ENCODE results near the gene MLIP.

The MLIP gene

GRCh38 chr6:54094786-54095185 is 16.5 kb upstream of the MLIP start:
- H3K4me3 ChIP-seq (ENCODE audit: low read length), result no peak overlapping the region
- no peak for DNase-seq (ENCODE audit: low read depth, low spot score)

- no peak overlapping the region for H3K4me3 ChIP-seq (ENCODE audit: low read length)
- DNase-seq (ENCODE audit: low read depth, low spot score), result no peak
Measured at GRCh38 chr6:54095723-54096122, 15.5 kb upstream of the MLIP start.

- no peak for DNase-seq (ENCODE audit: low read depth, low spot score)
- no peak overlapping the region for H3K4me3 ChIP-seq (ENCODE audit: low read length)
Measured at GRCh38 chr6:54096811-54097210, 14.4 kb upstream of the MLIP start.

- H3K4me3 ChIP-seq (ENCODE audit: low read length), result no peak overlapping the region
Measured at GRCh38 chr6:54097753-54098152, 13.5 kb upstream of the MLIP start.

GRCh38 chr6:54098450-54099044 is 12.7 kb upstream of the MLIP start:
- DNase-seq (ENCODE audit: low read depth, low spot score), result no peak
- H3K4me3 ChIP-seq (ENCODE audit: low read length), result no peak overlapping the region

More at GRCh38 chr6:54097753-54098152, 13.5 kb upstream of the MLIP start:
- DNase-seq (ENCODE audit: low read depth, low spot score), result no peak

- DNase-seq (ENCODE audit: low read depth, low spot score), result no peak
- H3K4me3 ChIP-seq (ENCODE audit: low read length), result no peak overlapping the region
Measured at GRCh38 chr6:54099225-54099624, 12.0 kb upstream of the MLIP start.

GRCh38 chr6:54100411-54101006 is 10.7 kb upstream of the MLIP start:
- H3K4me3 ChIP-seq (ENCODE audit: low read length), result no peak overlapping the region
- DNase-seq (ENCODE audit: low read depth, low spot score), result no peak

- H3K4me3 ChIP-seq (ENCODE audit: low read length), result no peak overlapping the region
- no peak for DNase-seq (ENCODE audit: low read depth, low spot score)
Measured at GRCh38 chr6:54102238-54102637, 9.0 kb upstream of the MLIP start.

GRCh38 chr6:54103497-54103896 is 7.7 kb upstream of the MLIP start:
- no peak for DNase-seq (ENCODE audit: low read depth, low spot score)
- no peak overlapping the region for H3K4me3 ChIP-seq (ENCODE audit: low read length)

GRCh38 chr6:54106727-54107126 is 4.5 kb upstream of the MLIP start:
- no peak for DNase-seq (ENCODE audit: low read depth, low spot score)
- no peak overlapping the region for H3K4me3 ChIP-seq (ENCODE audit: low read length)

GRCh38 chr6:54107470-54108090 is 3.7 kb upstream of the MLIP start:
- H3K4me3 ChIP-seq (ENCODE audit: low read length), result no peak overlapping the region
- no peak for DNase-seq (ENCODE audit: low read depth, low spot score)

GRCh38 chr6:54108271-54108670 is 3.0 kb upstream of the MLIP start:
- no peak for DNase-seq (ENCODE audit: low read depth, low spot score)
- H3K4me3 ChIP-seq (ENCODE audit: low read length), result no peak overlapping the region

GRCh38 chr6:54109586-54109985 is 1.7 kb upstream of the MLIP start:
- no peak for DNase-seq (ENCODE audit: low read depth, low spot score)
- H3K4me3 ChIP-seq (ENCODE audit: low read length), result no peak overlapping the region

GRCh38 chr6:54112151-54112650 is 958 bp downstream of the MLIP start:
- no peak for DNase-seq (ENCODE audit: low read depth, low spot score)
- H3K4me3 ChIP-seq (ENCODE audit: low read length), result no peak overlapping the region

GRCh38 chr6:54114991-54115390 is 3.7 kb downstream of the MLIP start:
- no peak overlapping the region for H3K4me3 ChIP-seq (ENCODE audit: low read length)
- DNase-seq (ENCODE audit: low read depth, low spot score), result no peak

GRCh38 chr6:54115966-54116365 is 4.7 kb downstream of the MLIP start:
- no peak overlapping the region for H3K4me3 ChIP-seq (ENCODE audit: low read length)
- DNase-seq (ENCODE audit: low read depth, low spot score), result no peak

- no peak overlapping the region for H3K4me3 ChIP-seq (ENCODE audit: low read length)
- DNase-seq (ENCODE audit: low read depth, low spot score), result no peak
Measured at GRCh38 chr6:54118117-54118516, 6.9 kb downstream of the MLIP start.

- no peak for DNase-seq (ENCODE audit: low read depth, low spot score)
- no peak overlapping the region for H3K4me3 ChIP-seq (ENCODE audit: low read length)
Measured at GRCh38 chr6:54125493-54125892, 14.2 kb downstream of the MLIP start.

- no peak overlapping the region for H3K4me3 ChIP-seq (ENCODE audit: low read length)
- DNase-seq (ENCODE audit: low read depth, low spot score), result no peak
Measured at GRCh38 chr6:54130179-54130578, 18.9 kb downstream of the MLIP start.

- no peak for DNase-seq (ENCODE audit: low read depth, low spot score)
- H3K4me3 ChIP-seq (ENCODE audit: low read length), result no peak overlapping the region
Measured at GRCh38 chr6:54132587-54132986, 21.3 kb downstream of the MLIP start.

GRCh38 chr6:54133186-54133585 is 21.9 kb downstream of the MLIP start:
- DNase-seq (ENCODE audit: low read depth, low spot score), result no peak
- H3K4me3 ChIP-seq (ENCODE audit: low read length), result no peak overlapping the region
